K562 (cell line): ENCODE measurements around the gene ZNF768. TPM values are rescaled to one million over a fixed set of nuclear protein-coding genes. Genes with fewer than 3 reads are reported as not detected.
A peak's percentile ranks its signal among the peaks of the same experiment; 100 is the strongest.

Experiments used
- BRCA1 ChIP-seq, 2 experiments: fragments of 450-650 bp in 1 of 2; sonication (generic) in 1 of 2; formaldehyde crosslinking in 1 of 2; IDR thresholded peaks; 2 replicates each; pipeline versions ENCODE4 v1.5.0 to v1.6.1; 2017 to 2020; ENCODE audit warnings: mild to moderate bottlenecking in 1 of 2, missing genetic modification reagents in 1 of 2
- FOSL1 ChIP-seq: fragments of 200-800 bp; sonication (Bioruptor generic); conservative IDR thresholded peaks from 2 replicates; pipeline ENCODE4 v1.6.1; 2016; ENCODE audit warnings: missing genetic modification characterization, missing compliant biosample characterization
- FOXM1 ChIP-seq, 2 experiments: fragments of 450-650 bp in 1 of 2; sonication (generic) in 1 of 2; formaldehyde crosslinking in 1 of 2; IDR thresholded peaks; 2 replicates each; pipeline versions ENCODE4 v1.6.1 to v1.9.0; 2017 to 2022; ENCODE audit warnings: low read depth in 2 of 2, mild to moderate bottlenecking in 2 of 2, missing genetic modification reagents in 1 of 2, moderate library complexity in 1 of 2
- HCFC1 ChIP-seq: IDR thresholded peaks from 2 replicates; pipeline ENCODE4 v1.6.1; 2012; ENCODE audit warnings: low read depth, low read length, improper control_type of control experiment
- HMGXB4 ChIP-seq: sonication (generic); formaldehyde crosslinking; IDR thresholded peaks from 2 replicates; pipeline ENCODE4 v1.8.1; 2023; ENCODE audit warnings: mild to moderate bottlenecking, missing genetic modification reagents
- HNRNPUL1 ChIP-seq: fragments of 200-400 bp; formaldehyde crosslinking; IDR thresholded peaks from 2 replicates; pipeline ENCODE4 v1.6.1; 2017; ENCODE audit warnings: low read length
- MBD1 ChIP-seq: fragments of 250-450 bp; sonication (Bioruptor Pico); IDR thresholded peaks from 2 replicates; pipeline ENCODE4 v1.8.0; 2022; ENCODE audit warnings: inconsistent platforms
- MLLT1 ChIP-seq, 2 experiments: fragments of 450-650 bp; IDR thresholded peaks; 2 replicates each; pipeline ENCODE4 v1.6.1; 2016
- NCOR1 ChIP-seq: fragments of 450-650 bp; IDR thresholded peaks from 2 replicates; pipeline ENCODE4 v1.6.1; 2016; ENCODE audit warnings: mild to moderate bottlenecking, moderate library complexity
- NFATC3 ChIP-seq: fragments of 450-650 bp; IDR thresholded peaks from 2 replicates; pipeline ENCODE4 v1.6.1; 2017; ENCODE audit warnings: mild to moderate bottlenecking
- NFIX ChIP-seq: fragments of 250-450 bp; sonication (Bioruptor Pico); IDR thresholded peaks from 2 replicates; pipeline ENCODE4 v1.4.0; 2020; ENCODE audit warnings: low read depth, mild to moderate bottlenecking, moderate library complexity
- PHB ChIP-seq: fragments of 250-450 bp; sonication (Bioruptor Pico); IDR thresholded peaks from 2 replicates; pipeline ENCODE4 v1.5.0; 2021
- POLR3G ChIP-seq: IDR thresholded peaks from 2 replicates; pipeline ENCODE4 v1.6.1; 2011; ENCODE audit not compliant: insufficient read length, insufficient replicate concordance; ENCODE audit errors: extremely low read depth
- PPARD ChIP-seq: fragments of 250-450 bp; sonication (Bioruptor Pico); IDR thresholded peaks from 2 replicates; pipeline ENCODE4 v1.8.0; 2022; ENCODE audit warnings: inconsistent platforms, mild to moderate bottlenecking, moderate library complexity
- SMAD4 ChIP-seq: fragments of 250-450 bp; sonication (Bioruptor Pico); conservative IDR thresholded peaks from 2 replicates; pipeline ENCODE4 v1.8.0; 2021; ENCODE audit warnings: inconsistent platforms, mild to moderate bottlenecking, moderate library complexity
- SP1 ChIP-seq: sonication (generic); formaldehyde crosslinking; IDR thresholded peaks from 2 replicates; pipeline ENCODE4 v1.8.1; 2022; ENCODE audit warnings: mild to moderate bottlenecking, missing genetic modification reagents
- SRSF1 ChIP-seq: fragments of 200-400 bp; formaldehyde crosslinking; IDR thresholded peaks from 2 replicates; pipeline ENCODE4 v1.6.1; 2017; ENCODE audit warnings: mild to moderate bottlenecking, low read depth, low read length, moderate library complexity
- TAF15 ChIP-seq: fragments of 200-400 bp; formaldehyde crosslinking; IDR thresholded peaks from 2 replicates; pipeline ENCODE4 v1.6.1; 2017; ENCODE audit warnings: mild to moderate bottlenecking, low read depth, low read length, moderate library complexity
- THAP7 ChIP-seq: fragments of 250-450 bp; sonication (Bioruptor Pico); IDR thresholded peaks from 2 replicates; pipeline ENCODE4 v1.5.0; 2021
- ZNF217 ChIP-seq: sonication (generic); formaldehyde crosslinking; IDR thresholded peaks from 2 replicates; pipeline ENCODE4 v1.8.0; 2022; ENCODE audit warnings: mild to moderate bottlenecking, missing genetic modification reagents
- ZNF23 ChIP-seq: fragments of 250-450 bp; sonication (Bioruptor Pico); IDR thresholded peaks from 2 replicates; pipeline ENCODE4 v1.4.0; 2020; ENCODE audit warnings: mild to moderate bottlenecking
- ZNF551 ChIP-seq: fragments of 250-450 bp; sonication (Bioruptor Pico); IDR thresholded peaks from 2 replicates; pipeline ENCODE4 v1.5.0; 2021; ENCODE audit warnings: mild to moderate bottlenecking, moderate library complexity
- polyA plus RNA-seq, 8 experiments: library from polyadenylated mRNA; depleted of rRNA in 4 of 8; stranded (reverse) in 5 of 8; unstranded in 3 of 8; fragments of >200 nt; fragmentation: Nextera tagmentation in 2 of 8; fragmentation: Illumina TruSeq in 1 of 8; extraction: Ambion mirVana in 2 of 8; extraction: Trizol in 1 of 8; gene quantifications; 2 replicates each; pipeline versions ENCODE4 v1.2.1 to v1.2.3, GENCODE V29; 2011 to 2014; ENCODE audit warnings: inconsistent platforms in 1 of 8, missing spikeins in 1 of 8
- total RNA-seq, 7 experiments: library from RNA; depleted of rRNA in 6 of 7; stranded (reverse); fragments of >200 nt in 6 of 7; fragmentation: Illumina TruSeq in 2 of 7; extraction: Trizol in 2 of 7; gene quantifications; 2 replicates each; pipeline versions ENCODE4 v1.2.1 to v1.2.3, GENCODE V29; 2011 to 2021; ENCODE audit warnings: low replicate concordance in 1 of 7

ZNF768 gene
- total and polyA plus RNA-seq, 9 of the 15 experiments (the other 6 are each of a cell fraction or from before 2014, with no cell fraction given), result 0.13 to 50.7 (median 26.9) TPM

GRCh38 chr16:30557957-30558788 lies 31.8 kb upstream of the ZNF768 start, which contains the start of gene ZNF764 (continued):
- TF ChIP-seq THAP7 (no peak), NCOR1 (no peak), ZNF23 (CRISPR knock-in tag) (no peak), MLLT1 (IDR thresholded peaks at IDR 0.05) (peak in 1 of 2 experiments; percentile 39; a peak in 1 of 4 replicates), FOXM1 (IDR thresholded peaks at IDR 0.05; ENCODE audit: low read depth) (no peak), FOXM1 (CRISPR knock-in tag; IDR thresholded peaks at IDR 0.05; ENCODE audit: low read depth) (0 out of 2 replicates have a peak, but pooled peaks have one; percentile 19), FOSL1 (tag) (peak; percentile 94), HNRNPUL1 (no peak), ZNF551 (CRISPR knock-in tag) (no peak), POLR3G (no peak), TAF15 (no peak), NFIX (CRISPR knock-in tag) (no peak), PHB (CRISPR knock-in tag) (peak; percentile 94), MBD1 (CRISPR knock-in tag) (no peak), ZNF217 (CRISPR knock-in tag) (no peak), SRSF1 (no peak), HMGXB4 (CRISPR knock-in tag) (no peak; the same call in 1 of the 2 replicates), BRCA1 (IDR thresholded peaks at IDR 0.05) (no peak), BRCA1 (CRISPR knock-in tag; IDR thresholded peaks at IDR 0.05) (no peak), SP1 (CRISPR knock-in tag) (peak; percentile 82), PPARD (no peak), HCFC1 (peak; percentile 84), NFATC3 (no peak), SMAD4 (no peak; the same call in 1 of the 2 replicates)
